Liver (tissue), 9 donors: Measurements from ENCODE around the gene HACE1. TPM values are rescaled to one million over a fixed set of nuclear protein-coding genes. Genes with fewer than 3 reads are reported as not detected.

Experiments
- DNase-seq: peaks from one replicate; pipeline ENCODE4 v3.0.0-alpha.2; 2017; ENCODE audit warnings: low spot score
- H3K27ac ChIP-seq, 2 donors: one replicate each; pipeline ENCODE4 v1.7.0; 2013; ENCODE audit warnings: inconsistent platforms in 2 of 2, low read length in 2 of 2, control low read depth in 1 of 2, low read depth in 1 of 2, mild to moderate bottlenecking in 1 of 2
- H3K27me3 ChIP-seq, 4 donors: one replicate each; pipeline versions ENCODE4 v1.6.1 to v1.7.0; 2013; ENCODE audit warnings: low read length in 3 of 4, inconsistent platforms in 1 of 4, mild to moderate bottlenecking in 1 of 4, moderate library complexity in 1 of 4; ENCODE audit not compliant: control insufficient read depth in 4 of 4, insufficient read depth in 4 of 4
- H3K36me3 ChIP-seq, 4 donors: one replicate each; pipeline versions ENCODE4 v1.6.1 to v1.7.0; 2013; ENCODE audit warnings: low read length in 3 of 4, mild to moderate bottlenecking in 3 of 4, low read depth in 1 of 4, moderate library complexity in 1 of 4; ENCODE audit not compliant: control insufficient read depth in 4 of 4, insufficient read depth in 3 of 4
- H3K4me1 ChIP-seq, 4 donors: one replicate each; pipeline versions ENCODE4 v1.6.1 to v1.7.0; 2013; ENCODE audit warnings: low read length in 3 of 4, mild to moderate bottlenecking in 3 of 4, moderate library complexity in 1 of 4; ENCODE audit not compliant: control insufficient read depth in 4 of 4, insufficient read depth in 4 of 4
- H3K4me3 ChIP-seq, 3 donors: one replicate each; pipeline versions ENCODE4 v1.6.1 to v1.7.0; 2013; ENCODE audit warnings: low read length in 3 of 3, control low read depth in 1 of 3, low read depth in 1 of 3, mild to moderate bottlenecking in 1 of 3
- H3K9ac ChIP-seq, 2 donors: one replicate each; pipeline ENCODE4 v1.7.0; 2013; ENCODE audit warnings: low read length in 2 of 2, mild to moderate bottlenecking in 2 of 2, moderate library complexity in 2 of 2, control low read depth in 1 of 2, low read depth in 1 of 2
- H3K9me3 ChIP-seq, 4 donors: one replicate each; pipeline versions ENCODE4 v1.6.1 to v1.7.0; 2013; ENCODE audit warnings: low read length in 3 of 4; ENCODE audit not compliant: control insufficient read depth in 4 of 4
- ATF3 ChIP-seq: IDR thresholded peaks from 2 replicates; pipeline ENCODE4 v1.6.1; 2016; ENCODE audit warnings: antibody characterized with exemption
- FOXA2 ChIP-seq: IDR thresholded peaks from 2 replicates; pipeline ENCODE4 v1.6.1; 2016; ENCODE audit warnings: antibody characterized with exemption
- HNF4A ChIP-seq, 2 donors: conservative IDR thresholded peaks; 2 replicates each; pipeline ENCODE4 v1.6.1; 2016; ENCODE audit warnings: antibody characterized with exemption in 2 of 2, mild to moderate bottlenecking in 2 of 2
- JUND ChIP-seq, 2 donors: IDR thresholded peaks; 2 replicates each; pipeline ENCODE4 v1.6.1; 2016; ENCODE audit warnings: antibody characterized with exemption in 2 of 2
- WGBS: extraction: QIAGEN DNeasy Blood & Tissue Kit; methylation state at CpG from one replicate; pipeline ENCODE4 v1.1.7; 2013; 5-methylcytosine and 5-hydroxymethylcytosine counted together
- polyA plus RNA-seq, 2 donors: library from polyadenylated mRNA; stranded (reverse) in 1 of 2; unstranded in 1 of 2; fragments of 200-250 nt in 1 of 2; fragments of >200 nt in 1 of 2; fragmentation: Nextera tagmentation in 1 of 2; extraction: Ambion mirVana in 1 of 2; gene quantifications; one replicate each; pipeline versions ENCODE4 v1.2.1 to v1.2.3, GENCODE V29; 2013 to 2015
- total RNA-seq, 2 donors: library from RNA; depleted of rRNA; stranded (reverse); fragments of >200 nt; gene quantifications; one replicate each; pipeline ENCODE4 v1.2.3, GENCODE V29; 2014
- TF ChIP-seq, protein P1 (sequence below): IDR thresholded peaks from 2 replicates; pipeline ENCODE4 v1.6.1; 2016; ENCODE audit warnings: antibody characterized with exemption
- TF ChIP-seq, protein P2 (sequence below): IDR thresholded peaks from 2 replicates; pipeline ENCODE4 v1.6.1; 2016; ENCODE audit warnings: antibody characterized with exemption, mild to moderate bottlenecking
- donor health status: healthy.
- donor health status: healthy.
- donor health status: healthy.
- donor health status: healthy.
- donor health status: healthy.

HACE1 gene
- total and polyA plus RNA-seq, 4 donors: 1.3 to 7.2 (median 2.5) TPM

- H3K4me3 ChIP-seq: no peak overlapping the region
- 45% methylated on average over 8 of the region's 8 CpGs for WGBS
- no peak overlapping the region for H3K27ac ChIP-seq
- H3K9ac ChIP-seq: no peak overlapping the region
- no peaks in the 10 kb centered on the region for H3K36me3 ChIP-seq
- peaks cover 0 to 4% (median 0%) of the 10 kb centered on the region in 4 donors for H3K27me3 ChIP-seq
- no peaks in the 10 kb centered on the region for H3K9me3 ChIP-seq
- DNase-seq: no peak
- TF ChIP-seq ATF3: no peak
- TF ChIP-seq, protein P1, sequence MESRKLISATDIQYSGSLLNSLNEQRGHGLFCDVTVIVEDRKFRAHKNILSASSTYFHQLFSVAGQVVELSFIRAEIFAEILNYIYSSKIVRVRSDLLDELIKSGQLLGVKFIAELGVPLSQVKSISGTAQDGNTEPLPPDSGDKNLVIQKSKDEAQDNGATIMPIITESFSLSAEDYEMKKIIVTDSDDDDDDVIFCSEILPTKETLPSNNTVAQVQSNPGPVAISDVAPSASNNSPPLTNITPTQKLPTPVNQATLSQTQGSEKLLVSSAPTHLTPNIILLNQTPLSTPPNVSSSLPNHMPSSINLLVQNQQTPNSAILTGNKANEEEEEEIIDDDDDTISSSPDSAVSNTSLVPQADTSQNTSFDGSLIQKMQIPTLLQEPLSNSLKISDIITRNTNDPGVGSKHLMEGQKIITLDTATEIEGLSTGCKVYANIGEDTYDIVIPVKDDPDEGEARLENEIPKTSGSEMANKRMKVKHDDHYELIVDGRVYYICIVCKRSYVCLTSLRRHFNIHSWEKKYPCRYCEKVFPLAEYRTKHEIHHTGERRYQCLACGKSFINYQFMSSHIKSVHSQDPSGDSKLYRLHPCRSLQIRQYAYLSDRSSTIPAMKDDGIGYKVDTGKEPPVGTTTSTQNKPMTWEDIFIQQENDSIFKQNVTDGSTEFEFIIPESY: no peak
- TF ChIP-seq, protein P2, sequence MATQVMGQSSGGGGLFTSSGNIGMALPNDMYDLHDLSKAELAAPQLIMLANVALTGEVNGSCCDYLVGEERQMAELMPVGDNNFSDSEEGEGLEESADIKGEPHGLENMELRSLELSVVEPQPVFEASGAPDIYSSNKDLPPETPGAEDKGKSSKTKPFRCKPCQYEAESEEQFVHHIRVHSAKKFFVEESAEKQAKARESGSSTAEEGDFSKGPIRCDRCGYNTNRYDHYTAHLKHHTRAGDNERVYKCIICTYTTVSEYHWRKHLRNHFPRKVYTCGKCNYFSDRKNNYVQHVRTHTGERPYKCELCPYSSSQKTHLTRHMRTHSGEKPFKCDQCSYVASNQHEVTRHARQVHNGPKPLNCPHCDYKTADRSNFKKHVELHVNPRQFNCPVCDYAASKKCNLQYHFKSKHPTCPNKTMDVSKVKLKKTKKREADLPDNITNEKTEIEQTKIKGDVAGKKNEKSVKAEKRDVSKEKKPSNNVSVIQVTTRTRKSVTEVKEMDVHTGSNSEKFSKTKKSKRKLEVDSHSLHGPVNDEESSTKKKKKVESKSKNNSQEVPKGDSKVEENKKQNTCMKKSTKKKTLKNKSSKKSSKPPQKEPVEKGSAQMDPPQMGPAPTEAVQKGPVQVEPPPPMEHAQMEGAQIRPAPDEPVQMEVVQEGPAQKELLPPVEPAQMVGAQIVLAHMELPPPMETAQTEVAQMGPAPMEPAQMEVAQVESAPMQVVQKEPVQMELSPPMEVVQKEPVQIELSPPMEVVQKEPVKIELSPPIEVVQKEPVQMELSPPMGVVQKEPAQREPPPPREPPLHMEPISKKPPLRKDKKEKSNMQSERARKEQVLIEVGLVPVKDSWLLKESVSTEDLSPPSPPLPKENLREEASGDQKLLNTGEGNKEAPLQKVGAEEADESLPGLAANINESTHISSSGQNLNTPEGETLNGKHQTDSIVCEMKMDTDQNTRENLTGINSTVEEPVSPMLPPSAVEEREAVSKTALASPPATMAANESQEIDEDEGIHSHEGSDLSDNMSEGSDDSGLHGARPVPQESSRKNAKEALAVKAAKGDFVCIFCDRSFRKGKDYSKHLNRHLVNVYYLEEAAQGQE: no peak
- no peaks in the 10 kb centered on the region for H3K4me1 ChIP-seq
Observed at GRCh38 chr6:104705095-104705707, 154.5 kb downstream of the HACE1 start.

GRCh38 chr6:104704191-104704590, 155.5 kb downstream of the HACE1 start:
- no peak for DNase-seq
- H3K9ac ChIP-seq: no peak overlapping the region
- TF ChIP-seq ATF3: no peak
- TF ChIP-seq FOXA2: no peak
- TF ChIP-seq HNF4A (conservative IDR thresholded peaks at IDR 0.05): no peak
- no peak for TF ChIP-seq JUND (IDR thresholded peaks at IDR 0.05)
- TF ChIP-seq, protein P2: no peak
- no peak overlapping the region for H3K27ac ChIP-seq
- no peaks in the 10 kb centered on the region for H3K36me3 ChIP-seq
- H3K4me3 ChIP-seq: no peak overlapping the region
- peaks cover 0 to 4% (median 0%) of the 10 kb centered on the region in 4 donors for H3K27me3 ChIP-seq
- no peaks in the 10 kb centered on the region for H3K9me3 ChIP-seq
- H3K4me1 ChIP-seq: no peaks in the 10 kb centered on the region
- 79% methylated on average over 3 of the region's 3 CpGs for WGBS
